CD4-positive, alpha-beta T cell treated with Interleukin-17A for 4 hours (primary cell): ENCODE measurements around the gene SBDS.
"Not testable (repeated sequence)": the region's sequence is repeated elsewhere in the genome, so short reads cannot be mapped to it uniquely, and the experiment has no call there.

Source experiments
- DNase-seq: peaks from one replicate; pipeline ENCODE4 v3.0.0-alpha.2; 2020; ENCODE audit warnings: mixed read lengths

The SBDS gene

DNA sequence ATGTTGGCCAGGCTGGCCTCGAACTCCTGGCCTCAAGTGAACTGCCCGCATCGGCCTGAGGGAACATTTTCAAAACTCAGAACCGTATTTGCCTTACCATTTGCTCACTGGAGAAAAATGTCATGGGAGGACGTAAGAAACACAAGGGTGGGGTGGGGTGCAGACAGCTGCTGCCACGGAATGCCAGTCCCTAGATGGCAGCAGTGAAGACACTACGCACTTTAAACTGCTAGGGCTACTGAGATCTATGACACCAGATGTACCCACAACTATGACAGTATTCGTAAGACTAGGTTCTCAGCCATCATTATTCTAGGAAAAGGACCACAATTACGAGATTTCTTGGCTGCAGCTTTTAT lies 716 bp downstream of the SBDS start:
- peak; percentile 60 for DNase-seq

DNA sequence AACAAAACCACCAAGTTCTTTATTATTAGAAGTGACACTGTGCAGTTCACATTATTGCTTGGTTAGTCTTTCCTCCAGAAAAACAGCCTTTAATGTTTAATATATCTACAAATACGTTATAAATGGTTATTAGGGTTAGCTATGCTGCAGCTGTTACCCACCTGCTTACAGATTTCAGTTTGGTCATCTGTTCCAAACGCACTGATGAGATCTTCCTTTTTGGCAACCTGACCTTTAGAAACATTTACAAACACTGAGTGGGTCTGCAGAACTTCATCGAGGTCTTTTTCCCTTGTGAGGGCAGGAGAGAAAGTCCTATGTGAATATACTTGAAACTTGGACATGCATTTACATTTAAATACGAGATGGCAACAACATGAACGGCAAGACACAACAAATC lies 1.3 kb downstream of the SBDS start:
- not testable (repeated sequence) for DNase-seq

DNA sequence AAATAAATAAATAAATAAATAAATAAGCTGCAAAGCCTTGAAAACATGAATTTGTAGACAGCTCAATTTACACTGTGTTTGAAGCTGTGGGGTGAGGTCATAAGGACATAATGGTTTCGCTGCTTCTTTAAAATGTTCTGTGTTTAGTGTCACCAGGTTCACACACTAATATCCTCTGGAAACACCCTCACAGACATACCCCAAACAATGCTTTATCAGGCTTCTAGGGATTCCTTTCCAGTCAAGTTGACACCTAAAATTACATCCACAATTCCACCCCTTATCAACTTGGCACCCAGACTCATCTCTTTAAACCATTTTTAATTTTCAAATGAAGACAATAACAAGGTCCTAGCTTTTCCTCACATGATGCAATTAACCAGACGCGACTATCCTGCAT lies 5.8 kb downstream of the SBDS start:
- DNase-seq: not testable (repeated sequence)

DNA sequence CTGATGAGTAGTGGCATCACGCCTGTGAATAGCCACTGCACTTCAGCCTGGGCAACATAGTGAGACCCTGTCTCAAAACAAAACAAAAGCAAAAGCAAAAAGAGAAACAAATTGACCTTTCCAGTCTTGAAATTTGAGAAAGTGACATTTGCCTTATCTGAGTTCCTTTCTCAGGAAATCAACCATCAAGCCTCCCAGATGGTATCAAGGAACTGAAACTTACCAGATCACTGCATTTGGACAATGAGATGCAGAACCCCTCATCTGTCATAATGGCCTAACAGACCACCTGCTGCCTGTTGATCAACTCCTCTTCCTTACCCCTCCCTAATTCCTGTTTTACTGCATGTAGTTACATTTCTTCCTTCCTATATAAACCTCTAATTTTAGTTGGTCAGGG lies 15.1 kb downstream of the SBDS start:
- DNase-seq: not testable (repeated sequence)

DNA sequence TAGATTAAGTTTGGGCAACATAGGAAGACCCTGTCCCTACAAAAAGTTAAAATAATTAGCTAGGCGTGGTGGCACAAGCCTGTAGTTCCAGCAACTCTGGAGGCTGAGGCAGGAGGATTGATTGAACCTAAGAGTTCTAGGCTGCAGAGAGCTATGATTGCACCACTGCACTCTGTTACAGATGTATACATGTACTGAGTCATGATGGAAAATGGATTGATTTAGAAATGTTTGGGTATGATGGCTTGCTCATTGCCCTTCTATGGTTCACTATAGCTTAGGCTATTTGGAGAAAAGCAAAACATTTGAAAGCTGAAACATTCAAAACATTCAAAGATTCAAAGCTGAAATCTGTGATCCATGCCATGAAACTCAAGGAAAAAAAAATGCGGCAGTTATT lies 16.4 kb downstream of the SBDS start:
- not testable (repeated sequence) for DNase-seq

DNA sequence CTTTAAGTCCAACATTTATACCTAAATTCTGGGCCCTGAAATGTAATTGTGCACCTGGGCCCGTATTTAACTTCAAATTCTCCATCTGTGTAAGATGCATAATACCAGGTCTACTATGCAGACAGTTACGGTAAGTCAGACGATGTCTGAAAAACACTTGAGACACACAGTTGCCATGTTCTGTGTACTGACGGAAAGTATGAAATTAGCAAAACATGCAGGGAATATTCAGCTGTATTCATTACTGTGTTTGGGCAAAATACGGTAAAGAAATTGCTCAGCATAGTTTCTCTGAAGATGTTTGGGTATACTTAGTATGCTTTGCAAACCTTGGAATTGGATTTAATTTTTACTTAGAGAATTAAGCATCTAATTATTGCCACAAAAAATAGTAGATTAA lies 17.1 kb downstream of the SBDS start:
- DNase-seq: not testable (repeated sequence)

DNA sequence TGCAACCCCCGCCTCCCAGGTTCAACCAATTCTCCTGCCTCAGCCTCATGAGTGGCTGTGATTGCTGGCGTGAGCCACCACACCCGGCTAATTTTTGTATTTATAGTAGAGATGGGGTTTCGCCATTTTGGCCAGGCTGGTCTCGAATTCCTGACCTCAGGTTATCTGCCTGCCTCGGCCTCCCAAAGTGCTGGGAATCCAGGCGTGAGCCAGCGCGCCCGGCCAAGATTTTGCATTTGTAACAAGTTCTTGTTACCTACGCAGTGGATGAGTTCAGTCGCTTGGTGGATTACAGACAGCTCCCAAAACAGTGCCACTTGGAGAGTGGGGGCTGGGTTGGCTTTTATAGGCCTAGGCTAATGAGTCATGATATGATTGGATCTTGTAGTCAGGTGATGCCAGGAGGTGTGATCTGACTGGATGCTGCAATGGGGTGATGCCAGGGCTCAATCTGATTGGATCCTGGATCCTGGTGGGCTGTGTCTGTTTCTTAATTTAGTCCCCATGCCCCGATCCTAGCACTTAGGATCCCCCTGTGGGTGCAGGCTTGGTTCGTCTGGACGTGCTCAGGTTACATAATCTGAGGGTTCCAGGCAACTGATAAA lies 20.3 kb downstream of the SBDS start:
- no peak for DNase-seq

DNA sequence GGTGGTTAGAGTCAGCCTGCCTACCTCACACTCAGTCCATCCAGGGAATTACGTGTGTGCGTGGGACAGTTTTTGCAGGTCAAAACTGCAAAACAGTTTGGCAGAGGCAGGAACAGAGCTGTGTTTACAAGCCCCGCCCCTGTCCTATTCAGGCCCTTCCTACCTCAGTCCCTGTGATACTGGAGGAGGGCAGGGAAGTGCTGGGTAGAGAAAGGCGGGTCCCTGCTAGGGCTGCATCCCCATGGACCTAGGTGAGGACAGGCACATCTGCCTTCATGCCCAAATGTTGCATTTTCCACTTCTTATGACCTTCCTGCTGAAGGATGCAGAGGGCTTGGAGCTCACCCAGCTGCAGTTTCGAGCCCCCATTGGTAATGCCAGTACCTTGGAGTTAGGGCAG lies 25.1 kb downstream of the SBDS start:
- DNase-seq: no peak

DNA sequence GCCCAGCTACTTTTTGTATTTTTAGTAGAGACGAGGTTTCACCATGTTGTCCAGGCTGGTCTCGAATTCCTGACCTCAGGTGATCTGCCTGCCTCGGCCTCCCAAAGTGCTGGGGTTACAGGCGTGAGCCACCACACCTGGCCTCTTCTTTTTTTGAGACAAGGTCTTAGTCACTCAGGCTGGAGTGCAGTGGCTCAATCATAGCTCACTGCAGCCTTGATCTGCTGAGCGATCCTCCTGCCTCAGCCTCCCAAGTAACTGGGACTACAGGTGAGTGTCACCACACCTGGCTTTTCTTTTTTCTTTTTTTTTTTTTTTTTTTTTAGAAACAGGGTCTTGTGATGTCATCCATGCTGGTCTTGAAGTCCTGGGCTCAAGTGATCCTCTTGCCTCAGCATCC lies 26.4 kb downstream of the SBDS start:
- DNase-seq: not testable (repeated sequence)

DNA sequence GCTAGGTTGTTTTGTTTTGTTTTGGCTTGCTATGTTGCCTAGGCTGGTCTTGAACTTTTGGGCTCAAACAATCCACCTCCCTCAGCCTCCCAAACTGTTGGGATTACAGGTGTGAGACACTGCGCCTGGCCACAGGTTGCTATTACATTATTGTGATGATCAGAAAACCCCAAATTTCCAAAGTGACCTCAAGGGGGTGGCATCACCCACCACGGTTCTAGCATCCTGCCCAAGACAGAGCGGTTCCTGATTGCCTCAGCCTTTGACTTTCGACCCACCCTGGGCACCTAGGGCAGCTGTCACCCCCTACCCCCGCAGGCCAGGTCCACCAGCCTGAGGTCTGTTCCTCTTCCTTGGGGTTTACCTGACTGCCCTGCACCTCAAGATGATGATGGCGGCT lies 28.4 kb downstream of the SBDS start:
- no peak for DNase-seq

DNA sequence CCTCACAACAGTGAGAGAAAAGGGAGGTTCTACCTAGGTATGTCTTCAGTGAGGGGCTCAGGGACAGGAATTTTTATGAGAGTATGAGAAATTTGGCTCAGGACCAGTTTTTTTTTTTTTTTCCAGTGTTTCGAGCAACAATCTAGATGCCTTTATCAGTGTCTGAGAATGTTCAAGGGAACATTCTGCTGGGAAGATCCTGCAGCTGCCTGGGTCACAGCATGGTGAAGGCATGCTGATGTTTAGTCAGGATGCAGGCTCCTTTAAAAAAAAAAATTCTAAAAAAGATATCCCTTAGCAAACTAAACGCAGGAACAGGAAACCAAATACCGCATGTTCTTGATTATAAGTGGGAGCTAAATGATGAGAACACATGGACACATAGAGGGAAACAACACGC lies 31.0 kb downstream of the SBDS start:
- DNase-seq: no peak

DNA sequence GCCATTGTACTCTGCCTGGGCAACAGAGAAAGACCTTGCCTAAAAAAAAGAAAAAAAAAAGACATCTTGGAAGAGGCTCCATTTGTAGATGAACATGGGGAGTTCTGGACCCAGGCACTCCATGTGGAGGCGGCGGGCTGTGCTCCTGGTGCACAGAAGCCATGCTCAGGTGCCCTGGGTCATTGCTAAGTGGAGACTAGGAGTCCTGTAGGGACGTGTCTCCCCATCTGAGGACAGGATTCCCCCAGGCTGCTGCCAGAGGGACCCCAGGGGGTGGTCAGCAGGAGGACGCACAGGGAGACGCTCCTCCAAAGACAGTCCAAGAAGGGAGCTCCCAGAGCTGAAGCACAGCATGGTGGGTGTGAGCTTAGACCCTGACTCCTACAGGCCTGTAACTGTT lies 34.3 kb downstream of the SBDS start:
- no peak for DNase-seq

DNA sequence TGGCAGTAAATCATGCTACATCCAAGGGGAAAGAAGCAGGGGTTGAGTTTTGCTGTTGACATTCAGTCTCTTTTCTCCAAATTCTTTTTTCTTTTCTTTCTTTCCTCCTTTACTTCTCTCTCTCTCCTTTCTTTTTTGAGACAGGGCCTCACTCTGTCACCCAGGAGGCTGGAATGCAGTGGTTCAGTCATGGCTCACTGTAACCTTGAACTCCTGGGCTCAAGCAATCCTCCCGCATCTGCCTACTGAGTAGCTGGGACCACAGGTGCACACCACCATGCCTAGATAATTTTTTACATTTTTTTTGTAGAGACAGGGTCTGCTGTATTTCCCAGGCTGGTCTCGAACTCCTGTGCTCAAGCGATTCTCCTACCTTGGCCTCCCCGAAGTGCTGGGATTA lies 35.2 kb downstream of the SBDS start:
- DNase-seq: no peak

DNA sequence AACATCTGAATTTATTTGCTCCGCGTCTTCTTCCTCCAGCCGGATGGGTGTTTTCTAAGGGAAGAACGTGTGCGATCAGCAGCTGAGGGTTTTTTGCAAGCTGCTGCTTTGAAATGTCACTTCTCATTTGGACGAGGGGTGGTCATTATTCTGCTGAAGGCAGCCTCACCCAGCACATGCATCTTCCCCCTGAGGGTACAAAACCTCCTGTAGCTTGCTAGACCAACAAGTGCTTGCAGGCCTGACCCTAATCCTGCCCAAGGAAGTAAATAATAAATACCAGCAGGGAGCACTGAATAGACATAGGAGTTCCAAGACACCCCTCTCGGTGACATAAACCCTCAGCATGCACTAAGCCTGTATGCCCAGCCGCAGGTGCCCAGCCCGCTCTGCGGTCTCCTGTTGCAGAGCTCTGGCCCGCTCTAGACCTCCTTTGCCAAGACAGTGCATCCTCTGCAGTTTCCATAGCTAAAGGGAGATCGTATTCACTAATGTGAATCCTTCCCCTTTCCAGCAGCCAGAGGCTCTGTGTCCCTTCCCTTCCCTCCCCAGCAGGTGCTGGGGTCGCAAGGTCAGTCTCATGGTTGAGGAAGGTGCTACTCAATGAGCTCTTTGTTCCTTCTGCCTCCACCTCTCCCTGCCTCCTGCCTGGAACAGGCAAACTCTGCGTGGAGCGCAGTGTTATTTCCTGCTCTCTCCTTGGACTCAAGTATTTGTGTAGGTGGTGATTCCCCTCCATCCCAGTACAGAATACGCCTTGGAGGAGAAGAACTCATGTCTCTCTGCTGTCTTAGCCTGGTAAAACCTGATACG lies 36.6 kb downstream of the SBDS start:
- no peak for DNase-seq

DNA sequence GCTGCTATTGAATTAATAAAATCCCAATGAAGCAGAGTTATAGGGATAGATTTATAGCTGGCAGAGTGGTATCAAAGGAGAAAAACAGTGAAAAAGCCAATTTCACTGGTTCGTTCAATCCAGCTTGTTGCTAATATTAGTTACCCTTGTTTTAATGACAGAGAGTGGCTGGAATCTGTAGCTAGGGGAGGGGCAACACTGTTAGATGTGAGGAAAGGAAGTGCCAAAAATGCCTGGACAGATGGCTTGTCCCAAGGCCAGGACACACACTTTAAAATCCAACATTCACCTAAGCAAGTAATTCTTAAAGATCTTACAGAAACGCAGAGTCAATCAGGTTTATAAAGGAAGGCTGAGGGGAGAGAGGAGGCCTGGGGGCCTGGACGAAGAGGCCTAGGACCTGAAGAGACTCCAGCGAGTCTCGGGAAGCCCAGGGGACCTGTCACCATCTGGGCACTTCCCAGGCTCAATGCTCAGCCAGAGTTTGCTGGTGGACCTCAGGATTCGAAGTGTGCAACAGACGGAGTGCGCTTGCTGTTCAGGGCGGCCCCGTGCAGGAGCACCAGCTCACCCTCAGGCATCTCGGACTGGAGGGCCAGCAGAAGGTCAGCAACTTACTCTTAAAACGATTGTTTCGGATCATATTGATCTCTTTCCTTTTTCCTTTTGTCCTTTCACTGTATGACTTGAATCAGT lies 37.6 kb downstream of the SBDS start:
- DNase-seq: no peak

DNA sequence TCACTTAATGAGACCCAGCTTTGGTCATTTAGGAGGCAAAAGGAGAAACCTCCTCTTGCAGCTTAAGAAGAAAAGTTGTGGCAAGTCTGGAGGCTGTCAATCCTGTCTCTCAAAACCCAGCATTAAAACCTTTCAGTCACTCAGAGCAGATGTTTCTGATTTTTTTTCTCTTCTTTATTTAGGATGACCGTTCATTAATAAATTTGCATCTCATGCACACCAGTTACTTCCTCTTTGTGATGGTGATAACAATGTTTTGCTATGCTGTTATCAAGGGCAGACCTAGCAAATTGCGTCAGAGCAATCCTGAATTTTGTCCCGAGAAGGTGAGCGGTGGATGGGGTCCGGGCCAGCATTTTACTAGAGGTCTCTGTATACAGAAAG lies 42.4 kb downstream of the SBDS start:
- DNase-seq: no peak

DNA sequence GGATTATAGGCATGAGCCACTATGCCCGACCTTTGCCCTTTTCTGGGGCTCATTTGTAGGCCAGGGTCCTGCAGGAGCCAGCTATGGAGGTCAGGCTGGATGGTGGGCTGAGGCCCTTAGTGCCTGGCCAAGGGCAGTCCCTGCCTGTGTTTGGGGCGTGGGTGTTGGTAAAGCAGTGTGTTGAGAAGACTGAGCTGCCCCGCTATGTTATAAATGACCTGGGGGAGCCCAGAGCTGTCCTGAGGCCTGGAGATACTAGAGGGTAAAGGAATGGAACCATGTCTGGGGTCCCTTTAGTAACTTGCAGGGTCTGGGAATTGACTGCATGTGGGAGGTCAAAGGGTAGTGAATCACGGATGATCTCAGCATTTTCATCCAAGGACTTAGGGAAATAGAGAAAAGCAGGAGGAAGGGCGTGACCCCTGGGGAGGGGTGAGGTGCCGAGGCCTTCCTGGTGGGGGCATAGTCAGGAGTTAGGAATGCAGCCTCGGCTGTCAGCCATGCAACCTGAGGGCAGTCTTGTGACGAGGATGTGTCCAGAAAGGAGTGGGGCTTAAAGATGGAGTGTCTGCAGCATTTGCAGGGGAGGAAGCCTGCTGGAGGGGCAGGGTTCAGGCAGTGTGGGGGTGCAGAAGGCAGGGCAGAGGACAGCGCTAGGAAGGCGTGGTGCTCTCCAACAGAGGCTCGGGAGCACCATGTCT lies 42.9 kb downstream of the SBDS start:
- no peak for DNase-seq

DNA sequence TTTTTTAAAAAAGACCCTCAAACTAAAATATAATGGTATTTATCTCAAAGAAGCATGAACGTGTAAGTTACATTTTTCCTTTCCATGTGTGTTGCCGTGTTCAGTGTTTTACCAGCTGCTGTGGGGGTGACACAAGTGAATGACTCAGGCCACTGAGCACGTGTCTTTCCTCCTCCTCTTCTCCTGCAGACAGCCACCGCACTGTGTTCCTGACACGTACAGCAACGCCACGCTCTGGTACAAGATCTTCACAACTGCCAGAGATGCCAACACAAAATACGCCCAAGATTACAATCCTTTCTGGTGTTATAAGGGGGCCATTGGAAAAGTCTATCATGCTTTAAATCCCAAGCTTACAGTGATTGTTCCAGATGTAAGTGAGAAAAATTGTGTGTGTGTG lies 44.6 kb downstream of the SBDS start:
- DNase-seq: no peak

DNA sequence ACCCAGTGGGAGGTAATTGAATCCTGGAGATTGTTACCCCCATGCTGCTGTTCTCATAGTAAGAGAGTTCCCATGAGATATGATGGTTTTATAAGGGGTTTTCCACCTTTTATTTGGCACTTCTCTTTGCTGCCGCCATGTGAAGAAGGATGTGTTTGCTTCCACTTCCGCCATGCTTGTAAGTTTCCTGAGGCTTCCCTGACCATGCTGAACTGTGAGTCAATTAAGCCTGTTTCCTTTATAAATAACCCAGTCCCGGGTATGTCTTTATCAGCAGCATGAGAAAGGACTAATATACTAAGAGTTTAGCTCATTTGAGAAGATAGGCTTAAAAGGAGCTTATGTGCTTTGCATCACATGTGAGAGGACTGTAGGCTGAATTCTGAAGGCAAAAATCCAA lies 45.1 kb downstream of the SBDS start:
- DNase-seq: no peak

DNA sequence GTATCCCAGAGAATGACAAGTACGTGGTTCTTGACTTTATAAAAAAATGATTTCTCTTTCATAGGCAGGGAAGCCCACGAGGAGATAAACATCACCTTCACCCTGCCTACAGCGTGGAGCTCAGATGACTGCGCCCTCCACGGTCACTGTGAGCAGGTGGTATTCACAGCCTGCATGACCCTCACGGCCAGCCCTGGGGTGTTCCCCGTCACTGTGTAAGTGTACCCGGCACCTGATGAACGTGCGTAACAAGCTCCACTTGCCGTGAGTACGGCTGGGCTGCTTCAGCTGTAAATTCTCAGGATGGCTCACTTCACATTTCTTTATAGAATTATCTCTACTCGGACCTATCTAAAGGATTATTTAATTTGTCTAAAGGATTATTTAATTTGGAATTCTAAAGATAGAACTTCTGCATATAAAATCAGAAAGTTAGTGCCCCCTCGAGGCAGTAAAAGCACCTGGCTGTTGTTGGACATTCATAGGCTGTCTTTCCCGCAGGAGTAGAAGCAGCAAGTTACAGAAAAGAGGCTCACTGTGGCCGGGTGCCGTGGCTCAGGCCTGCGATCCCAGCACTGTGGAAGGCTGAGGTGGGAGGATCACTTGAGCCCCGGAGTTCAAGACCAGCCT lies 46.8 kb downstream of the SBDS start:
- DNase-seq: no peak

DNA sequence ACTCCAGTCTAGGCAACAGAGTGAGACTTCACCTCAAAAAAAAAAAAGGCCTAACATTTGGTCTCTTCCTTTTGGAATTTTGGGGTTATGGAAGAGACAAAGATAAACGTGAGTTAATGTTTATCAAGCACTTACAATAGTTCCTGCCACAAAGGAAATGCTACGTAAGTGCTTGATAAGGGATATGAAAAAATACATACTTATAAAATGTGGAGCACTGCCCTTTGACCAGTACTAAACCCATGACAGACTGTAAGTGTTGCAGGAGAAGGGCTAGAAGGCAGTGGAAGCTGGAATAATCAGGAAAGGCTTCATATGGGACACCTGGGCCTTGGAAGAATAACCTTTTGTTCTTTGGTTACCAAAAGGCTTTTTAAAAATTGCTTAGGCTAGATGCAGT lies 48.8 kb downstream of the SBDS start:
- DNase-seq: no peak

DNA sequence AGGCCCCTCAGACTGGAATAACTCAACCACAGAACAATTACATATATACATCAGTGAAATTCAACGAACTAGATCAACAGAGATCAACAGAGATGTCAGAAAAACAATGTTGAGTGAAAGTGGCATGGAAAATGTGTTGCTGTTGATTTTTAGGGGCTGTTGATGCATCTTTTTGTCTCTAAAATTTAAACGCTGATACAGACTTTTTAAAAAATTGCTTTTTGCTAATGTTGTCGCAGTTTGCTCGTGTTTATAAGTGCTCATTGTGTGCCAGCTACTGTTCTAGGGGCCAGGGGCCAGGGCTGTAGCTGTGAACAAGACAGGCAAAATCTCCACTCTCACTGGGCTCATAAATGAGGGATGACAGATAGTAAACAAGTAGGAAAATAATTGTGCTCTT lies 56.1 kb downstream of the SBDS start:
- no peak for DNase-seq

DNA sequence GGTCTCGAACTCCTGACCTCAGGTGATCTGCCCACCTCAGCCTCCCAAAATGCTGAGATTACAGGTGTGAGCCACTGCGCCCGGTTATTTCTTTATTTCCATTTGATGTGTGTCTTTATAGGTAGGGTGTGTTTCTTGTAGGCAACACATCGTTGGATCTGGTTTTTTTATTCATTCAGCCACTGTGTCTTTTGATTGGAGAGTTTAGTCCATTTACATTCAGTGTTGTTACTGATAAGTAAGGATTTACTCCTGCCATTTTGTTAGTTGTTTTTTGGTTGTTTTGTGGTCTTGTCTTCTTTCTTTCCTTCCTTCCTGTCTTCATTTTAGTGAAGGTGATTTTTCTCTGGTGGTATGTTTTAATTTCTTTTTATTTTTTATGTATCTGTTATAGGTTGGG lies 57.4 kb downstream of the SBDS start:
- DNase-seq: no peak
